Liver (tissue), 3 donors: ENCODE results near the gene GPC2.

ENCODE experiments used
- ATF3 ChIP-seq: IDR thresholded peaks from 2 replicates; pipeline ENCODE4 v1.6.1; 2016; ENCODE audit warnings: antibody characterized with exemption
- CTCF ChIP-seq: fragments of 150-350 bp; IDR thresholded peaks from 2 replicates; pipeline ENCODE4 v1.5.1; 2017; ENCODE audit warnings: improper control_type of control experiment, low read depth, low read length; ENCODE audit not compliant: missing input control
- FOXA1 ChIP-seq: IDR thresholded peaks from 2 replicates; pipeline ENCODE4 v1.6.1; 2016; ENCODE audit warnings: antibody characterized with exemption
- FOXA2 ChIP-seq: IDR thresholded peaks from 2 replicates; pipeline ENCODE4 v1.6.1; 2016; ENCODE audit warnings: antibody characterized with exemption
- JUND ChIP-seq, 2 donors: IDR thresholded peaks; 2 replicates each; pipeline ENCODE4 v1.6.1; 2016; ENCODE audit warnings: antibody characterized with exemption in 2 of 2
- MAX ChIP-seq: IDR thresholded peaks from 2 replicates; pipeline ENCODE4 v1.6.1; 2016; ENCODE audit warnings: antibody characterized with exemption
- RAD21 ChIP-seq, 2 donors: IDR thresholded peaks; 2 replicates each; pipeline ENCODE4 v1.6.1; 2016; ENCODE audit warnings: antibody characterized with exemption in 2 of 2, mild to moderate bottlenecking in 2 of 2
- REST ChIP-seq: IDR thresholded peaks from 2 replicates; pipeline ENCODE4 v1.6.1; 2016; ENCODE audit warnings: antibody characterized with exemption, mild to moderate bottlenecking
- RXRA ChIP-seq, 2 donors: IDR thresholded peaks; 2 replicates each; pipeline ENCODE4 v1.6.1; 2017 to 2018; ENCODE audit warnings: antibody characterized with exemption in 2 of 2, mild to moderate bottlenecking in 1 of 2
- SP1 ChIP-seq: IDR thresholded peaks from 2 replicates; pipeline ENCODE4 v1.6.1; 2018; ENCODE audit warnings: antibody characterized with exemption, mild to moderate bottlenecking
- TAF1 ChIP-seq: conservative IDR thresholded peaks from 2 replicates; pipeline ENCODE4 v1.6.1; 2016; ENCODE audit warnings: antibody characterized with exemption, mild to moderate bottlenecking
- YY1 ChIP-seq: IDR thresholded peaks from 2 replicates; pipeline ENCODE4 v1.6.1; 2016; ENCODE audit warnings: antibody characterized with exemption, mild to moderate bottlenecking
- ZBTB33 ChIP-seq: IDR thresholded peaks from 2 replicates; pipeline ENCODE4 v1.6.1; 2016; ENCODE audit warnings: antibody characterized with exemption
- donor health status: healthy.
- donor health status: healthy.

GRCh38 chr7:100221767-100222444 is 44.7 kb upstream of the GPC2 start:
- TF ChIP-seq CTCF = no peak
- no peak for TF ChIP-seq TAF1
- no peak for TF ChIP-seq RAD21 (IDR thresholded peaks at IDR 0.05)
- TF ChIP-seq JUND (IDR thresholded peaks at IDR 0.05) = no peak
- no peak for TF ChIP-seq ZBTB33
- no peak for TF ChIP-seq FOXA2
- TF ChIP-seq ATF3 = no peak
- TF ChIP-seq MAX = no peak
- no peak for TF ChIP-seq RXRA (IDR thresholded peaks at IDR 0.05)
- no peak for TF ChIP-seq YY1
- TF ChIP-seq SP1 = no peak
- no peak for TF ChIP-seq REST
- TF ChIP-seq FOXA1 = no peak
